WTC11 (cell line): ENCODE measurements around the gene IL1RAPL1. TPM values are rescaled to one million over a fixed set of nuclear protein-coding genes. Genes with fewer than 3 reads are reported as not detected.

Experiments
- ATAC-seq: fragments of 200-7000 bp; cut with Tn5 transposase; 2 replicates; pipeline ENCODE4 v1.10.0; 2021; ENCODE audit warnings: mild to moderate bottlenecking, moderate library complexity
- CTCF ChIA-PET: fragments of 300-600 bp; sonication (Branson Sonifier 250); formaldehyde crosslinking; loops from one replicate; lab custom pipeline; 2021; ENCODE audit warnings: antibody characterized with exemption; lab: Charles Lee
- POLR2A ChIA-PET: fragments of 350-600 bp; sonication (Branson Sonifier 250); formaldehyde crosslinking; loops from one replicate; lab custom pipeline; 2021; ENCODE audit warnings: antibody characterized with exemption; lab: Charles Lee
- DNase-seq: peaks from one replicate; pipeline ENCODE4 v3.0.0; 2021; ENCODE audit warnings: low spot score
- H3K27ac Mint-ChIP-seq: 2 replicates; pipeline ENCODE4 v1.8.0; 2021; ENCODE audit warnings: mixed read lengths
- H3K27me3 Mint-ChIP-seq: 2 replicates; pipeline ENCODE4 v1.8.0; 2021; ENCODE audit warnings: low read depth, mild to moderate bottlenecking, moderate library complexity, mixed read lengths
- H3K36me3 Mint-ChIP-seq: 2 replicates; pipeline ENCODE4 v1.8.0; 2021; ENCODE audit warnings: mixed read lengths
- H3K4me1 Mint-ChIP-seq: 2 replicates; pipeline ENCODE4 v1.8.0; 2022; ENCODE audit warnings: mixed read lengths
- H3K4me3 Mint-ChIP-seq: 2 replicates; pipeline ENCODE4 v1.8.0; 2021; ENCODE audit warnings: mild to moderate bottlenecking, moderate library complexity, mixed read lengths
- H3K9me3 Mint-ChIP-seq: 2 replicates; pipeline ENCODE4 v1.8.0; 2021; ENCODE audit warnings: mixed read lengths
- ARID4B ChIP-seq: sonication (generic); formaldehyde crosslinking; IDR thresholded peaks from 2 replicates; pipeline ENCODE4 v1.8.0; 2023; ENCODE audit warnings: missing genetic modification reagents, mild to moderate bottlenecking, borderline replicate concordance
- ATF1 ChIP-seq: sonication (generic); formaldehyde crosslinking; IDR thresholded peaks from 2 replicates; pipeline ENCODE4 v1.8.1; 2023; ENCODE audit warnings: mild to moderate bottlenecking, moderate library complexity, missing genetic modification reagents
- ATF3 ChIP-seq: sonication (generic); formaldehyde crosslinking; conservative IDR thresholded peaks from 2 replicates; pipeline ENCODE4 v1.8.1; 2022; ENCODE audit warnings: mild to moderate bottlenecking, missing genetic modification reagents
- CDX4 ChIP-seq: fragments of 250-450 bp; sonication (Bioruptor Pico); IDR thresholded peaks from 2 replicates; pipeline ENCODE4 v1.9.0; 2021; ENCODE audit warnings: moderate library complexity, mild to moderate bottlenecking, inconsistent platforms, borderline replicate concordance
- ERG ChIP-seq: fragments of 250-450 bp; sonication (Bioruptor Pico); IDR thresholded peaks from 2 replicates; pipeline ENCODE4 v1.8.0; 2021; ENCODE audit warnings: mild to moderate bottlenecking
- ESRRA ChIP-seq: sonication (generic); formaldehyde crosslinking; IDR thresholded peaks from 2 replicates; pipeline ENCODE4 v1.8.1; 2022; ENCODE audit warnings: mild to moderate bottlenecking, missing genetic modification reagents, borderline replicate concordance
- FOXP1 ChIP-seq: sonication (generic); formaldehyde crosslinking; IDR thresholded peaks from 2 replicates; pipeline ENCODE4 v1.8.0; 2022; ENCODE audit warnings: missing genetic modification reagents, mild to moderate bottlenecking, moderate library complexity, borderline replicate concordance
- GTF2I ChIP-seq: fragments of 250-450 bp; sonication (Bioruptor Pico); conservative IDR thresholded peaks from 2 replicates; pipeline ENCODE4 v1.4.0; 2021; ENCODE audit warnings: mild to moderate bottlenecking
- IRF2 ChIP-seq: sonication (generic); formaldehyde crosslinking; IDR thresholded peaks from 2 replicates; pipeline ENCODE4 v1.8.0; 2022; ENCODE audit warnings: low read depth, missing genetic modification reagents, borderline replicate concordance
- KAT7 ChIP-seq: sonication (generic); formaldehyde crosslinking; IDR thresholded peaks from 2 replicates; pipeline ENCODE4 v1.8.1; 2023; ENCODE audit warnings: missing genetic modification reagents, mild to moderate bottlenecking, borderline replicate concordance
- MYBL2 ChIP-seq: sonication (generic); formaldehyde crosslinking; IDR thresholded peaks from 2 replicates; pipeline ENCODE4 v1.8.1; 2023; ENCODE audit warnings: mild to moderate bottlenecking, moderate library complexity, missing genetic modification reagents
- NFE2L1 ChIP-seq: sonication (generic); formaldehyde crosslinking; IDR thresholded peaks from 2 replicates; pipeline ENCODE4 v1.8.1; 2023; ENCODE audit warnings: missing genetic modification reagents
- PREB ChIP-seq: sonication (generic); formaldehyde crosslinking; IDR thresholded peaks from 2 replicates; pipeline ENCODE4 v1.8.1; 2022; ENCODE audit warnings: mild to moderate bottlenecking, missing genetic modification reagents, moderate library complexity, borderline replicate concordance
- RELA ChIP-seq: sonication (generic); formaldehyde crosslinking; IDR thresholded peaks from 2 replicates; pipeline ENCODE4 v1.8.1; 2022; ENCODE audit warnings: missing genetic modification reagents, mild to moderate bottlenecking, borderline replicate concordance
- SP1 ChIP-seq: sonication (generic); formaldehyde crosslinking; conservative IDR thresholded peaks from 2 replicates; pipeline ENCODE4 v1.8.1; 2022; ENCODE audit warnings: missing genetic modification reagents
- TCF7 ChIP-seq: sonication (generic); formaldehyde crosslinking; IDR thresholded peaks from 2 replicates; pipeline ENCODE4 v1.8.0; 2022; ENCODE audit warnings: mild to moderate bottlenecking, low read depth, missing genetic modification reagents, moderate library complexity
- TEAD4 ChIP-seq: sonication (generic); formaldehyde crosslinking; IDR thresholded peaks from 2 replicates; pipeline ENCODE4 v1.8.0; 2022; ENCODE audit warnings: mild to moderate bottlenecking, missing genetic modification reagents
- ZNF121 ChIP-seq: sonication (generic); formaldehyde crosslinking; IDR thresholded peaks from 2 replicates; pipeline ENCODE4 v1.8.0; 2023; ENCODE audit warnings: missing genetic modification reagents
- ZNF219 ChIP-seq: sonication (generic); formaldehyde crosslinking; IDR thresholded peaks from 2 replicates; pipeline ENCODE4 v1.8.0; 2023; ENCODE audit warnings: missing genetic modification reagents, mild to moderate bottlenecking, borderline replicate concordance
- ZNF281 ChIP-seq: sonication (generic); formaldehyde crosslinking; IDR thresholded peaks from 2 replicates; pipeline ENCODE4 v1.8.0; 2023; ENCODE audit warnings: mild to moderate bottlenecking, missing genetic modification reagents
- ZNF423 ChIP-seq: fragments of 250-450 bp; sonication (Bioruptor Pico); IDR thresholded peaks from 2 replicates; pipeline ENCODE4 v2.1.2; 2022; ENCODE audit warnings: mild to moderate bottlenecking, moderate library complexity
- ZNF671 ChIP-seq: fragments of 250-450 bp; sonication (Bioruptor Pico); IDR thresholded peaks from 2 replicates; pipeline ENCODE4 v1.8.0; 2021; ENCODE audit warnings: mild to moderate bottlenecking
- ZSCAN18 ChIP-seq: fragments of 250-450 bp; sonication (Bioruptor Pico); IDR thresholded peaks from 2 replicates; pipeline ENCODE4 v2.1.2; 2022; ENCODE audit warnings: mild to moderate bottlenecking, moderate library complexity
- total RNA-seq: library from RNA; stranded (reverse); gene quantifications from 3 replicates; pipeline ENCODE4 v1.2.3, GENCODE V29; 2021

Gene IL1RAPL1
- total RNA-seq, 1 experiment from 2014 or later: 0.13 TPM

- TF ChIP-seq TCF7 (CRISPR knock-in tag): no peak
- TF ChIP-seq ZNF219 (CRISPR knock-in tag): no peak
Measured at GRCh38 chrX:29376584-29376983, 789.3 kb downstream of the IL1RAPL1 start (continued).

- DNase-seq (no peak), ATAC-seq (no peak)
- ChIA-PET POLR2A (no interaction called here), CTCF (interaction anchor here (0.5 kb wide), 1 partner anchor 96 kb away, joined by 3 read pairs; no protein-coding TSS in a partner anchor)
- TF ChIP-seq IRF2 (CRISPR knock-in tag): no peak
- TF ChIP-seq ZSCAN18: no peak
- TF ChIP-seq ATF1 (CRISPR knock-in tag): no peak
- no peak for TF ChIP-seq KAT7 (CRISPR knock-in tag)
- TF ChIP-seq ARID4B (CRISPR knock-in tag): no peak
- no peak for TF ChIP-seq ESRRA (CRISPR knock-in tag)
- no peak for TF ChIP-seq ATF3 (CRISPR knock-in tag)
- TF ChIP-seq FOXP1 (CRISPR knock-in tag): no peak
- TF ChIP-seq ZNF121: no peak
- TF ChIP-seq TEAD4 (CRISPR knock-in tag): no peak
- TF ChIP-seq RELA (CRISPR knock-in tag): no peak
- TF ChIP-seq PREB: no peak
- TF ChIP-seq MYBL2 (CRISPR knock-in tag): no peak
- TF ChIP-seq NFE2L1: no peak
- Mint-ChIP-seq H3K4me3 (no peak overlapping the region), H3K9me3 (no peaks in the 10 kb centered on the region), H3K27me3 (no peaks in the 10 kb centered on the region; the same call in 1 of the 2 replicates), H3K27ac (no peak overlapping the region), H3K36me3 (no peaks in the 10 kb centered on the region), H3K4me1 (no peaks in the 10 kb centered on the region)
Measured at GRCh38 chrX:29382811-29383210, 795.6 kb downstream of the IL1RAPL1 start.

GRCh38 chrX:29388509-29388908 is 801.3 kb downstream of the IL1RAPL1 start:
- ATAC-seq: no peak
- Mint-ChIP-seq H3K4me3 (no peak overlapping the region), H3K27ac (no peak overlapping the region), H3K27me3 (no peaks in the 10 kb centered on the region), H3K4me1 (no peaks in the 10 kb centered on the region), H3K9me3 (no peaks in the 10 kb centered on the region), H3K36me3 (no peaks in the 10 kb centered on the region)
- no peak for DNase-seq
- ChIA-PET POLR2A (no interaction called here), CTCF (no interaction called here)
- TF ChIP-seq MYBL2 (CRISPR knock-in tag): no peak
- TF ChIP-seq ZNF281 (CRISPR knock-in tag): no peak
- no peak for TF ChIP-seq ZNF121
- no peak for TF ChIP-seq ZNF423
- TF ChIP-seq ZNF671 (CRISPR knock-in tag): no peak
- no peak for TF ChIP-seq IRF2 (CRISPR knock-in tag)
- no peak for TF ChIP-seq CDX4 (CRISPR knock-in tag)
- TF ChIP-seq GTF2I: no peak
- no peak for TF ChIP-seq ERG (CRISPR knock-in tag)
- TF ChIP-seq NFE2L1: no peak
- TF ChIP-seq SP1 (CRISPR knock-in tag): no peak
